ENCODE data around the gene RASL11B.
A peak's percentile ranks its signal among the peaks of the same experiment; 100 is the strongest.
"Not testable (repeated sequence)": the region's sequence is repeated elsewhere in the genome, so short reads cannot be mapped to it uniquely, and the experiment has no call there.

Gene RASL11B

DNA sequence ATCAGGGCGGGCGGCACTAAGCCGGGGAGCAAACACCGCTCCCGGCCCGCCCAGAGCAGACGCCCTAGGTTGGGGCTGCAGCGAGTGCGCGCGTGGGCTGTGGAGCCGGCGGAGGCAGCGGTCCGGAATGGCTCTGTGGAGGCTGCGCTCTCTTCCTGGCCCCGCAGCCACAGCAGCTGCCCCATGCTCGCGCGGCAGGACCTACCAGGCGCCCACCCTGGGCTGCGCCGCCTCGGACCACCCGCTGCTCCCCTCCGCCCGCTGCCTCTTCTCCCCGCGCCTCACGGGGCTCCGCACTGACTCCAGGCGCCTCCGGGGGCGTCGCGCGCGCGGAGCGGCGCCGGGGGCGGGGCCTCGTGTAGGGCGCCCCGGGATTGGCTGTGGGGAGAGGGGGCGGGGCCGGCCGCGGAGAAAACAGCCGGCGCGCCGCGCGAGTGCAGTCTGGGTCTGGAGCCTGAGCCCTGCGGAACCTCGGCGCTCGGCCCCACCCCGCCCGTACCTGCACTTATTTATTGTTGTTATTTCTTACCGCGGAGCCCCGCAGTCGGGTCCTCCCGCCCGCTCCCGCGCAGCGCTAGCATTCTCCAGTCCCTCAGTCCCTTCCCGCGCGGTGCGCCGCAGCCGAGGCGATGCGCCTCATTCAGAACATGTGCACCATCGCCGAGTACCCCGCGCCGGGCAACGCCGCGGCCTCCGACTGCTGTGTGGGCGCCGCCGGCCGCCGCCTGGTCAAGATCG, at the start of gene RASL11B:
Gene RASL11B (plus strand): TSS at position 439 of the 738 bp plus-strand sequence. CDS start 191 bp downstream, at position 630.
- peak; percentile 80 for DNase-seq (ENCODE audit: low spot score)

DNA sequence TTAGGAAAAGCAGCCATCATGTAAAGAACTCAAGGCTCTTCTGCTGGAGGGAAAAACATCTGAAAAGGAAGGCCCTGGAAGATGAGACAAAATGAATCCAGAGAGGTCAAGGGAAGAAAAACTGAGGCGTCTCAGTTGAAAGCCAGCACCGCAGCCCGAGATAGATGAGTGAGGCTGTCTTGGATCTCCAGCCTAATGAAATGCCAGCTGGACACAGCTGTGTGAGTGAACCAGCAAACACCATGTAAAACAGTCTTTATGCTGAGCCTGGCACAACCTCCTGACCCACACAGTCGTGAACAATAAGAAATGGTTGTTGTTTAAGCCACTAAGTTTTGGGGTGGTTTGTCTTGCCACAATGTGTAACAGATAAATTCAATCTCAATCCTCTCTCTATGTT, 48.6 kb upstream of the RASL11B start:
- DNase-seq (ENCODE audit: low spot score), result no peak

DNA sequence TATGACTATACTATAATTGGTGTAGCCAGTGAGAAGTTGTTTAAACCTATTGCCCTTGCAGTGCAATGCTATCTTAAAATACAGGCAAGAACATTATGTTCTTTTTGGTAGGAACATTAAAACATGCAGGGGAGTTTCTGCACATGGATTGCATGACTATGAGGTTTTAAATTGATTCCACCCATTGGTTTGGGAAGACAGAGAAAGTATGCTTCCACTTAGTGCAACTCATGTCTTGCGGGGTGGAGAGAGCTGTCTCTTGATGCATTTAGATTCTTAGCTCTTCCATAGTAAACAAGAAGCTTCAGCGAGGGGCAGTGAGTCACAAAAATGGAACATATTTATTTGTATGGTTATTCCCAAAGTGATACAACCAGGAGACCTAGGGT, 39.5 kb upstream of the RASL11B start:
- no peak for DNase-seq (ENCODE audit: low spot score)

DNA sequence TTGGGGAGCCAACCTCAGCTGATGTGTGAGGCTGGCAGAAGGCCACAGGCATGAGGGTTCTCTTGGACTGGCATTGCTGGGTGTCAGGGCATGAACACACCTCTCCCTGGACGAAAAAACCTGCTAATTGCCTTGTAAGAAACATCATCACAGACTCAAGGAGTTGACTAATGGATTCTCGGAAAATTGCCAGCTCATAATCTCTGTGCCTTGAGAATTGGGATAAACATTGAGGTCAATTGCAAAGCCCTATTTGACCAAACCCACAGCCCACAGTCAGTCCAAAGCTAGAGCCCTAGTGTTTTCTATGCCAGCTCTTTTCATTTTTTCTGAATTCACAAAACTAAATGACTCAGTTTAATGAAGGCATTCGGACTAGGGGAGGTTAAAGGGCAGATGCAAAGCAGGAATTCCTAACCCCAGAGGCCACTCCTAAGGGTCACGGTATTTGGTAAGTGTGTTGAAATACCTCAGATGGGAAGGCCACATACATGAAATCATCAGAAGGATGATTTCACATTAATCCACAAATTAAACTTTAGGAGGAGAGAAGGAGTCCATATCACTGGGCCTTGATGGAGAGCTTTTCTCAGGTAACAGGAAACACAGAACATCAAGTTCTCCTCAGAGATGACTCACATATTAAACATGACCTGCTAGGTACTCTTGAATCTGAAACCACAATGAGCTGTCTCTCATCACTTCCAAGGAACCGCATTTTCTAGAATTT, 39.0 kb upstream of the RASL11B start:
- no peak for DNase-seq (ENCODE audit: low spot score)

- DNase-seq (ENCODE audit: low spot score), result no peak
These were observed 38.4 kb upstream of the RASL11B start for GRCh38 chr4:52823702-52824092.

DNA sequence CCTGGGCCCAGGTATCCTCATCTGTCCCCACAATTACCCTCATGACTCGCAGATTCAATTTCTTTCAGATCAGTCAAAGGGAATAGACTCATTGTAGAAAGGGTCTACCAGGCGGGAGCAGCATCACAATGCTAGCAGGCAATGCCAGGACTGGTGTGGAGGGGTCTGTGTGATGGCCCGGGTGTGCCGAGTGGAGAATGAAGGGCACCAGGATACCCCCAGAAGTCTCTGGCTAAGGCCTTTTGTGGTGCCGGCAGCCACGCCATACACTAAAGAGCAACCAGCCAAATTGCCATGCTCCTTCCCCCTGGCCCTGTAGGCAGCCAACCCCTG, 37.9 kb upstream of the RASL11B start:
- no peak for DNase-seq (ENCODE audit: low spot score)

- no peak for DNase-seq (ENCODE audit: low spot score)
These were observed 37.3 kb upstream of the RASL11B start for GRCh38 chr4:52824603-52825459.

- DNase-seq (ENCODE audit: low spot score), result no peak
These were observed 36.5 kb upstream of the RASL11B start for GRCh38 chr4:52825460-52826090.

- DNase-seq (ENCODE audit: low spot score), result no peak
These were observed 28.1 kb upstream of the RASL11B start for GRCh38 chr4:52833941-52834525.

GRCh38 chr4:52834641-52835456, 27.3 kb upstream of the RASL11B start:
- DNase-seq (ENCODE audit: low spot score), result not testable (repeated sequence)

DNA sequence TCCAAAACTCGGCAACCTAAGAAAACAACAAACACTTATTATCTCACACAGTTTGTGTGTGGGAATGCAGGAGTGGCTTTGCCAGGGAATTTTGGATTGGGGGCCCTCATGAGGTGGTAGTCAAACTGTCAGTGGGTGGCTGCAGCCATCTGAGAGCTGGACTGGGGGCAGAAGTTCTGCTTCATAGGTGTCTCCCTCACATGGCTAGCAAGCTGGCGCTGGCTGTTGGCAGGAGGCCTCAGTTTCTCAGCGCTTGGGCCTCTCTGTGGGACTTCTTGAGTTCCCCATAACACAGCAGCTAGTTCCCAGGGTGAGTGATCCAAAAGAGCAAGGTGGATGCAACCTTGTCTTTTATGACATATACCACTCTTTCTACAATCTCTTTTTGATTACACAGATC, 26.0 kb upstream of the RASL11B start:
- DNase-seq (ENCODE audit: low spot score), result no peak

- no peak for DNase-seq (ENCODE audit: low spot score)
These were observed 25.4 kb upstream of the RASL11B start for GRCh38 chr4:52836678-52837077.

GRCh38 chr4:52837716-52838558, 24.2 kb upstream of the RASL11B start:
- no peak for DNase-seq (ENCODE audit: low spot score)

- no peak for DNase-seq (ENCODE audit: low spot score)
These were observed 23.2 kb upstream of the RASL11B start for GRCh38 chr4:52838729-52839586.

DNA sequence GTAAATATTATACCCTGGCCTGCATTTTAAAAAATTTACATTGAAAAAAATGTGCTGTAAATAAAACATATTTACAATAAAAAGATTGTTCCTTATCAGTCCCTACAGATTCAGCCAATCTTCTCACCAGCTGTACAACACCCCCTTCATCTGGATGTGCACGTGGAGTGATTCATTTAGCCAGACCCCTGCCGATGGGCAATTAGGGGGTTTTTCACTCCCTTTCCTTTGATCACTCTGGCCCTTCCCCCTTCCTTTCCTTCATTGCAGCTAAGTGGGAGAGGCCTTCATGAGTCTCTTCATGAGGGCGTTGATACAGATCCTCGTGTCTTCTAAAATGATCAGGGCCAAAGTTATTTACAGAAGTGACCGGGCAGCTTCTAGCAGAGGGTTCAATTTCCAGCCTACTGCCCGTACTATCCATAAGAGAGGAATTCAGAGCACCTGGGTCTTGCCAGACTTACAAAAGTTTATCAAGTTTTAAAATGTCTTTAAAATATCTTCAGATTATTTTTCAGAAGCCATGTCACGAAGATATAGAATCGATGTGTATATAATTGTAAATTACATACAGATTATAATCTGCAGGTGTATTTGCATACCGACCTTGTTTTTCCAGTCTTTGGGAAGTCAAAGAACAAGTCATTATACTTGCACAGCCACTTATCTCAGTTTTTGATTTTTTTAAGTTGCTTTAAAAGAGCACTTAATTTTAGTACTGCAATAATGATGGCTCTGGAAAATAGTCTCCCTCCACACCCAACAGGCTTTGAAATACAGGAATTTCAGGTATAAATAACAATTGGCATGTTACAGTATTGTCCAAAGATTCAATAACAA, 21.4 kb upstream of the RASL11B start:
- no peak for DNase-seq (ENCODE audit: low spot score)

GRCh38 chr4:52841682-52842456, 20.2 kb upstream of the RASL11B start:
- DNase-seq (ENCODE audit: low spot score), result no peak

- DNase-seq (ENCODE audit: low spot score), result no peak
These were observed 19.3 kb upstream of the RASL11B start for GRCh38 chr4:52842792-52843191.

All from NAMALWA (cell line).